ENCODE results near the gene EPS15.

GRCh38 chr1:51349862-51350261 lies 169.2 kb downstream of the EPS15 start:
- TF ChIP-seq RAD51 (IDR thresholded peaks at IDR 0.05) (no peak), PBX3 (IDR thresholded peaks at IDR 0.05; ENCODE audit: insufficient replicate concordance, low read depth, low read length) (no peak), CHD4 (IDR thresholded peaks at IDR 0.05) (no peak), POLR2AphosphoS5 (IDR thresholded peaks at IDR 0.05; ENCODE audit: low read length) (no peak), ZNF24 (IDR thresholded peaks at IDR 0.05) (no peak), MYC (IDR thresholded peaks at IDR 0.05; ENCODE audit: insufficient read depth, insufficient read length, insufficient replicate concordance, low read length, severe bottlenecking) (no peak), BRCA1 (IDR thresholded peaks at IDR 0.05; ENCODE audit: low read depth, low read length) (no peak), EGR1 (IDR thresholded peaks at IDR 0.05; ENCODE audit: borderline replicate concordance in 1 of 2, low read depth in 2 of 2, low read length in 2 of 2) (no peak), CTCF (IDR thresholded peaks at IDR 0.05 in 2 of 3, conservative IDR thresholded peaks at IDR 0.05 in 1 of 3; ENCODE audit: control insufficient read depth in 2 of 3, extremely low read depth in 1 of 3, insufficient read depth in 1 of 3, low read depth in 3 of 3, low read length in 3 of 3) (no peak), EZH2 (IDR thresholded peaks at IDR 0.05; ENCODE audit: borderline replicate concordance, control insufficient read depth, low read depth, low read length) (no peak), POLR2A (IDR thresholded peaks at IDR 0.05; ENCODE audit: low read depth, low read length) (no peak), POU2F2 (IDR thresholded peaks at IDR 0.05; ENCODE audit: borderline replicate concordance, low read depth, low read length) (no peak), HDAC6 (IDR thresholded peaks at IDR 0.05; ENCODE audit: unreplicated experiment) (no peak)
